HG02840 (cell line): ENCODE results near the gene CERS4.
"Not testable (repeated sequence)": the region's sequence is repeated elsewhere in the genome, so short reads cannot be mapped to it uniquely, and the experiment has no call there.

Experiments used
- ATAC-seq: cut with Tn5 transposase; IDR thresholded peaks from one replicate; pipeline ENCODE4 v1.9.1; 2021; ENCODE audit warnings: mild to moderate bottlenecking, moderate library complexity, moderate number of reproducible peaks; ENCODE audit not compliant: unreplicated experiment, low FRiP score

CERS4 gene, protein sequence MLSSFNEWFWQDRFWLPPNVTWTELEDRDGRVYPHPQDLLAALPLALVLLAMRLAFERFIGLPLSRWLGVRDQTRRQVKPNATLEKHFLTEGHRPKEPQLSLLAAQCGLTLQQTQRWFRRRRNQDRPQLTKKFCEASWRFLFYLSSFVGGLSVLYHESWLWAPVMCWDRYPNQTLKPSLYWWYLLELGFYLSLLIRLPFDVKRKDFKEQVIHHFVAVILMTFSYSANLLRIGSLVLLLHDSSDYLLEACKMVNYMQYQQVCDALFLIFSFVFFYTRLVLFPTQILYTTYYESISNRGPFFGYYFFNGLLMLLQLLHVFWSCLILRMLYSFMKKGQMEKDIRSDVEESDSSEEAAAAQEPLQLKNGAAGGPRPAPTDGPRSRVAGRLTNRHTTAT

DNA sequence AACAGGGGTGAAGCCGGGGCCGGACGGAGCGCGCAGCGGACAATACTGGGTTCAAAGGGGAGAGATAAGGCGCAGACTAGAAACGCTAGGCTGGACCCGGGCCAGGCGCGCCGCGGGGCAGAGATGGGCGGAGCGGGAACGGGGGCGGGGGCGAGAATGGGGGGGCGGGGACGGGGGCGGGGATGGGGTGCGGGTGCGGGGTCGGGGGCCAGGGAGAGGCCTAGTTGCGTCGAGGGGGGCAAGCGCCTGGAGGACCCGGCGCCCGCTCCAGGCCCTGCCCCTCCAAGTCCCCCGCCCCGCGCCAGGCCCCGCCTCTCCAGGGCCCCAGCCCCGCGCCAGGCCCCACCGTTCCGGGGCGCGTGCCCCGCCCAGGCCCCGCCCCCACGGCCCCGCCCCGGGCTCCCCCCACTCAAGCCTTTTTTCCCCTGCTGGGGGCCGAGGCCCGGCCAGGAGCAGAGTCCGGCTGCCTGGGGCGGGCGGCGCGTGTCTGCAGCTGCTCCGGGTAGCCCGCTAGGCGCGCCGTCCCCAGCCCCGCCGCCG is at the start of gene CERS4:
Gene CERS4, plus strand, starts transcription at position 449 of the 540 bp plus-strand sequence. CDS start 41,707 bp downstream, outside the sequence.
- ATAC-seq, result peak; percentile 48

DNA sequence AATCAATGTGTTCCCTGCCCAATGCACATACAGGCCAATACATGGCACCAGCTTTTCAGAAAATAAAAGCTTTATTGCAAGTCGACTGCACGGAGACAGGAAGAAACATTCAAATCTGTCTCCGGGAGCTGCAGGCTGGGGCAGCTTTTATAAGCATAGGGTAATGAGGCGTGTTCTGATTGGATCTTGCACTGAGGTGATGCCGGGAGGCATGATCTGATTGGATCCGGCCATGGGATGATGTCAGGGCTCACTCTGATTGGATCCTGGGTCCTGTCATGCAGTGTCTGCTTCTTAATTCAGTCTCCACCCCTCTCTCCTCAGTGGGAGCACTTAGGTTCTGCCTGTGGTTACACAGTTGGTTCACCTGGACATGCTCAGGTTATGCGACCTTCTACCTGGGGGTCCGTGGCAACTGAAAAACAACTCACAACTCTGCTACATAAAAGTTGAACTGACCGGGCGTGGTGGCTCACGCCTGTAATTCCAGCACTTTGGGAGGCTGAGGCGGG is 48.0 kb upstream of the CERS4 start:
- ATAC-seq, result no peak

DNA sequence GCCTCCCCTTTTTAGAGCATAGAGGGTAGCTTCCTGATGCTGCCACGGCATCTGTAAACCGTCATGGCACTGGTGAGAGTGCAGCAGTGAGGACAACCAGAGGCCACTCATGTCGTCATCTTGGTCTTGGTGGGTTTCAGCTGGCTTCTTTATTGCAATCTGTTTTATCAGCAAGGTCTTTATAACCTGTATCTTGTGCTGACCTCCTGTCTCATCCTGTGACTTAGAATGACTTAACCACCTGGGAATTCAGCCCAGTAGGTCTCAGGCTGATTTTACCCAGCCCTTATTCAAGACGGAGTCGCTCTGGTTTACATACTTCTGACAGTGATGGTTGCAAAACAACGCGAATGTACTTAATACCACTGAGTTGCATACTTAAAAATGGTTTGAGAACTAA is 45.4 kb upstream of the CERS4 start:
- no peak for ATAC-seq

DNA sequence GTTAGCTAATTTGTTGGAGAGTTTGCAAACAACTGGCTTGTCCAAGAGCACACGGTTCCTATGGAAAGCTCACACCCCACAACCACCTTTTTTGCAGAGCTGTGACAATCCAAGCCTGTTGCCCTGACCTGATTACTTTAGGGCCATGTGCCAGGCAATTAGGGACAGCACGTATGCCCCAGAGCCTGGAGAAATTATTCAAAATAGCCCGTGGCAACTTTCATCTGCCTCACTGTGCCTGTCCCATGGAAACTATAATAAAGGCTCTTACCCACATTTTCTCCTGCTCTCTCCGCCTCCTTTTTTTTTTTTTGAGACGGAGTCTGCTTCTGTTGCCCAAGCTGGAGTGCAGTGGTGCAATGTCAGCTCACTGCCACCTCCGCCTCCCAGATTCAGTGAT is 41.2 kb upstream of the CERS4 start:
- no peak for ATAC-seq

DNA sequence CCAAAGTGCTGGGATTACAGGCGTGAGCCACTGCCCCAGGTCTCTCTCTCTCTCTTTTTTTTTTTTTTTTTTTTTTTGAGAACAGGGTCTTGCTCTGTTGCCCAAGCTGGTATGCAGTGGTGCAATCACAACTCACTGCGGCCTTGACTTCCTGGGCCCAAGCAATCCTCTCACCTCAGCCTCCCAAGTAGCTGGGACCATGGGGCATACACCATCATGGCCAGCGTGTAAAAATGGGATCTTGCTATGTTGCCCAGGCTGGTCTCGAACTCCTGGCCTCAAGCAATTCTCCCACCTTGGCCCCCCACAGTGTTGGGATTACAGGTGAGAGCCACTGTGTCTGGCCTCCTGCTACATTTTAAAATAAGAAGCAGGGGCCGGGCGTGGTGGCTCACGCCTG is 40.6 kb upstream of the CERS4 start:
- ATAC-seq, result no peak

DNA sequence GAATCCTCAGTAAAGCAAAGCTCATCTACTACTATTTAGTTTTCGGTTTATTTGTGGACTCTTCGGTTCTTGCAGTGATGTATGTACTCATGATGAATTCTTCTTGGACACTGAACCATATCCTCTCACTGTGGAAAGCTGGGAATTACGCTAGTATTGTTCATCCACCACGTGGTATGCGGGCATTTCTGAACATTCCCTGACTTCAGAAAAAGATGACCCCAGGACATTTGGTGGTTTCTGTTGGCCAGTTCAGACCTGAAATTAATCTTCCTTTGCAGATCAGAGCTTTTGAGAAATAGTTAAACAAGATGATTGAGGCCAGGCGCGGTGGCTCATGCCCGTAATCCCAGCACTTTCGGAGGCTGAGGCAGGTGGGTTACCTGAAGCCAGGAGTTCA is 34.5 kb upstream of the CERS4 start:
- ATAC-seq, result no peak

DNA sequence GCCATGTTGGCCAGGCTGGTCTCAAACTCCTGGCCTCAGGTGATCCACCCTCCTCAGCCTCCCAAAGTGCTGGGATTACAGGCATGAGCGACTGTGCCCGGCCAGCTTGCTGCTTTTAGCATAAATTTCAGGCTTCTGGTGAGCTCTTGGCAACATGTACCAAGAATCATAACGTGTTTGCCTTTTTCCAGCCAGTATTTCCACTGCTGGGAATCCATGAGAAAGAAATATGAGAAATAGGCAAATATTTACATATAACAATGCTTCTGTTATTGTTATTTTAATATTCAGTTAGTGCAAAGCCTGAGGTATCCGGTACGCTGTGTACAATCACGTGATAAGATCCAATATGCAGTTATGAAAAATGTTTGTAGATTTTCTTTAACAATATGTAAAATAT is 29.2 kb upstream of the CERS4 start:
- ATAC-seq, result no peak

DNA sequence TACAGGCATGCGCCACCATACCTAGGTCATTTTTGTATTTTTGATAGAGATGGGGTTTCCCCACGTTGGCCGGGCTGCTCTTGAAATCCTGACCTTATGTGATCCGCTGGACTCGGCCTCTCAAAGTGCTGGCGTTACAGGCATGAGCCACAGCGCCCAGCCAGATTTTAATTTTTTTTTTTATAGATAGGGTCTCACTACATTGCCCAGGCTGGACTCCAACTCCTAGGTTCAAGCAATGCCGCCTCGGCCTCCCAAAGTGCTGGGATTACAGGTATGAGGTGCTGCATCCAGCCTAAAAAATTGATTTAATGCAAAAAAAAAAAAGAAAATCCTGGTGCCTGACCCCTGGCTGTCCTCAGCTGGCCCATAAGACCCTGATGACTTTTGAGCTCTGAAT is 24.9 kb upstream of the CERS4 start:
- ATAC-seq, result no peak

DNA sequence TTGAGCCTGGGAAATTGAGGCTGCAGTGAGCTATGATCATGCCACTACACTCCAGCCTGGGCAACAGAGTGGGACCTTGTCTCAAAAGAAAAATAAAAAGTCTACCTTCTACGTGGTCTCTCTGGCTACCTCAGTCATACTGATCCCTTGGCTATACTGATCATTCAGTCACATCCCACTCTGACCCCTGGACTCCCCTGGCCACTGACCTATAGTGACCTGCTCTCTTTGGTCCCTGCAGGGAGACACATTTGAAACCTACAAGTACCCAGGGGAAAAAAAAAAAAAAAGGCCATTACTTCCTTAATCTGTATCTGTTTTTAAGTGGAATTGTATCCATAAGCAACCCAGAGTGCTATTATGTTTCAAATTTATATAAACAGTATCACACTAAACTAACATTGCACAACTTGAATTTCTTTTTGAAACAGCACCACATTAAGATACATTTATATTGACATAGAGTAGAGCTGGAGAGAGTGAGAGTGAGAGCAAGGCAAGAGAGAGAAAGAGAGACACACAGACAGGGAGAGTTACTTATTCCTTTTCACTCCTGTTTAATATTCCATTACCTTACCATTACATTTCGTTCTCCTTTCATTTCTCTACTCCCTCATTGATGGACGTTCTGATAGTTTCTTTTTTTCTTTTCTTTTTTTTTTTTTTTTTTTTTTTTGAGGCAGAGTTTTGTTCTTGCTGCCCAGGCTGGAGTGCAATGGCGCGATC is 23.7 kb upstream of the CERS4 start:
- no peak for ATAC-seq

DNA sequence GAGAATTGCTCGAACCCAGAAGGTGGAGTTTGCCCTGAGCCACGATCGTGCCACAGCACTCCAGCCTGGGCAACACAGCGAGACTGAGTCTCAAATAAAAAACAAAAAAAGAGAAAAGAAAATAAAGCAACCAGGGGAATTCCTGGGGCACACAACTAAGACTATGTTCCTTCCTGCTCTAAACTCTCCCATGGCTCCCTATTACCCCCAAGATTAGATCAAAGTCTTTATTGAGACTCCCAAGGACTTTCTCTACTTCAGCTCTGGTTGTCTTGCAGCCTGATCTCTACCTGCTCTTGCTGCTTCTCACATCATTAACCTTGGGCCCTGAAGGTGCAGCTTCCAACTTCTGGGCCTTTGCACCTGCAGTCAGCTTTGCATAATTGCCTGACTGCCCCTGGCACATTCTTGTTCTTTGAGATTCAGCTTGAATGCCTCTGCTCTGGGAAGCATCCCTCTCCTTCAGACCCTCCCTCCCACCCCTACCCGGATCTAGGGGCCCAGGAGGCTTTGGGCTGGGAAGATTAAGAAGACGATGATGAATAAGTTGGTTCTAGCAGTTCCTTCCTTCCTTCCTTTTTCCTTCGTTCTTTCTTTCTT is 16.8 kb upstream of the CERS4 start:
- no peak for ATAC-seq

DNA sequence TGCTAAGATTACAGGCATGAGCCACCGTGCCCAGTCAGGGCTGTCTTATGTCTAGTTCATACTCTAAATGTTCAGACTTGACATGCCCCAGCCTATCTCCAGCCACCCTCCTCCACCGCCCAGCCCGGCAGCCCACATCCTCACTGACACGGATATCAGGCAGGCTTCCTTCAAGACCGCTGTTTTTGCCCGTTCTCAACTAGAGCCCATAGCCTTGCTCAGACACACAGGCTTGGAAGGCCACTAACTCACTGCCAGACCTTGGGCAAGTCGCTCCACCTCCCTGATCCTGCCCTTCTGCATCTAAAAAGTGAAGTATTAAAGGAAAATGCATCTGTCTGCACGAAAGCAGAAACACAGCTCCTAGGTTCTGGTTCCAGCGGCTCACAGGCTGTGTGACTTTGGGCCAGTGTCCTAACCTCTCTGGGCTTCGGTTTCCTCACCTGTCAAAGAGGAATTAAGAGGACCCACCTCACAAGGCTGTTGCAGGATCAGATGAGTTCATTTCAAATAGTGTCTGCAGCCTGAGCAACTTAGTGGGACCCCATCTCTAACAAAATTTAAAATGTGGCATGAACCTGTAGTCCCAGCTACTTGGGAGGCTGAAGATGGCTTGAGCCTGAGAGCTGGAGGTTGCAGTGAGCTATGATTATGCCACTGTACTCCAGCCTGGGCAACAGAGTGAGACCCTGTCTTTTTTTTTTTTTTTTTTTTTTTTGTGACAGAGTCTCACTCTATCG is 14.5 kb upstream of the CERS4 start:
- no peak for ATAC-seq

DNA sequence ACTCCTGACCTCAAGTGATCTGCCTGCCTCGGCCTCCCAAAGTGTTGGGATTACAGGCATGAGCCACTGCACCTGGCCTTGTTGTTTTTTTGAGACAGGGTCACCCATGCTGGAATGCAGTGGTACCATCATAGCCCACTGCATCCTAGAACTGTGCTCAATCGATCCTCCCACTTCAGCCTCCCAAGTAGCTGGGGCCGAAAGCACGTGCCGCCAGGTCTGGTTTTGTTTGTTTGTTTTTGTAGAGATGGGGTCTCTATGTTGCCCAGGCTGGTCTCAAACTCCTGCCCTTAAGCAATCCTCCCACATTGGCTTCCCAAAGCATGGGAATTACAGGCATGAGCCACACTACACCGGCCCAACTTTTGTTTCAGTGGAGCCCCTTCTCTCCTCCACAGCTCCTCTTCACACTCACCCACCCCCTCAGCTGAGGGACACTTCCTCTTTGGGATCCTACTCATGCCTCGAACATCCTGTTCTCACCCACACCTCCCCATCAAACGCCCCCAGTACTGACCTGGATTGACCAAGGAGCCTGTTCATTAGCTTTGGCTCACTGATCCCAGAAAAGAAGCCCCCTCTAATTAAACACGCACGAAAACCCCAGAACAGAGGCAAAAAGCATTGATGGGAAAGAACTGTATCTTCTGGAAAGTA is 12.8 kb upstream of the CERS4 start:
- ATAC-seq, result no peak

DNA sequence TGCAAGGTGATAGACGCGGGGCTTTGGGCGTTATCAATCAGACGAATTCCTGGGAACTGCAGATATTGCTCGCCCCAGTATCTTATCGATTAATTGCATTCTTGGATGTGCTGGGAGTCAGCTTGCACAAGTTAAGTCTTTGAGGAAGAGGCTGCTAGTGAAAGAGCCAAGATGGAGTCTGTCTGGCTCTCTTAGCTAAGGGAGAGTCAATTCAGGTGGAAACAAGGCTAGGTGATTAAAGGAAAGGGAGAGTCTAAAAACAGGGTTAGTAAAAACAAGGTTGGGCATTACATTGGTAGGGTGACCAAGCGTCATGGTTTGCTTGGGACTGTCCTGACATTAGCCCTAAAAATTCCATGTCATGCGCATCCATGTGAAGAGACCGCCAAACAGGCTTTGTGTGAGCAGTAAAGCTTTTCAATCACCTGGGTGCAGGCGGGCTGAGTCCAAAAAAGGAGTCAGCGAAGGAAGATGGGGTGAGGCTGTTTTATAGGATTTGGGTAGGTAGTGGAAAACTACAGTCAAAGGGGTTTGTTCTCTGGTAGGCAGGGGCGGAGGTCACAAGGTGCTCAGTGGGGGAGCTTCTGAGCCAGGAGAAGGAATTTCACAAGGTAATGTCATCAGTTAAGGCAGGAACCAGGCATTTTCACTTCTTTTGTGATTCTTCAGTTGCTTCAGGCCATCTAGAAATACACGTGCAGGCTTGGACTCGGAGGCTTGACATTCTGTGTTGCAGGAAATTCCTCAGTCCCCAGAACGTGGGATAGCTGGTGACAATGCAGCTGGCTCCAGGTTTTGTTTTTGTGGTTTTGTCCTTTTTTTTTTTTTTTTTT is 5.7 kb upstream of the CERS4 start:
- not testable (repeated sequence) for ATAC-seq

DNA sequence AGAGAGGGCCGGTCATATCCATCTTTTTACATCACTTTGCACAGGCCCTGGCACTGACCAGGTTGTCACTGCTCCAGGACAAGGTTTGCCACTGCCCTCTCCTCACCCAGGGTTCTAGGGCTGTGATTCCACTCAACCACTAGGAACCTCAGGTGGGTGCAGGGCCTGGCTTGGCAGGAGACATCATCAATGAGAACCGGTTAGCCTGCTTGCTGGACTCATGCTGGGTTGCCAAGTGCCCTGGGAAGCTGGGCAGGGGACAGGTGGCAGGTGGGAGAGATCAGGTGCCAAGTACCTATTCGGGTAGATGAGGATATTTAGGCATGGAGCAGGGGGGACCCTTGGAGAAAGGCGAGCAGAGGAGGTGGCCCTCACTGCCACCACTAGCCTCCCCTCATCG is 4.2 kb upstream of the CERS4 start:
- no peak for ATAC-seq

DNA sequence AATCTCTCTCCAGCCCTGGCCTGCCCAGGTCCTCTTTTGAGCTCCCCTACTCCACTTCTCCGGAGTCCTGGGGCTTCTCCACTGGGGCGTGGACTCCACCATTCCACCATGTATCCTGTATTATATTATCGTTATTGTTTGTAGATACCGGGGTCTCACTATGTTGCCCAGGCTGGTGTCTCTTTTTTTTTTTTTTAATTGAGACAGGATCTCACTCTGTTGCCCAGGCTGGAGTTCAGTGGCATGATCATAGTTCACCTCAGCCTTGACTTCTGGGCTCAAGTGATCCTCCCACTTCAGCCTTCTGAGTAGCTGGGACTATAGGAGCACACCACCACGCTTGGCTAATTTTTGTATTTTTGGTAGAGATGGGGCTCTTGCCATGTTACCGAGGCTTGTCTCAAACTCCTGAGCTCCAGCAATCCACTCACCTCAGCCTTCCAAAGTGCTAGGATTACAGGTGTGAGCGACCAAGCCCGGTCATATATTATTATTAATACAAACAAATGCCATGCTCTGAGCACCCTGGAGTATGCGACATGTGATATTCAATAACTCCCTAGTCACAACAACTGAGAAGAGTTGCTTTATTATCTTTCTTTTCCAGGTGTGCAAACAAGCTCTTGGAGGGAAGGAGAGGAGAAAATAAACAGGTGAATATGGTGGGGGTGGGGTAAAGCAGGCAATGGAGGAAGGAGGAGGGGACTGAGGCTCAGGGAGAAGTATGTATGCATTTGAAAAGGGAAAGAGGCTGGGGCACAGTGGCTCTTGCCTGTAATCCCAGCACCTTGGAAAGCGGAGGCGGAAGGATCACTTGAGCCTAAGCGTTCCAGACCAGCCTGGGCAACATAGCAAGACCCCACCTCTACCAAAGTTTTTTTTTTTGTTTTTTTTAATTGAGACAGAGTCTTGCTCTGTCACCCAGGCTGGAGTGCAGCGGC is 2.8 kb upstream of the CERS4 start:
- ATAC-seq, result no peak

DNA sequence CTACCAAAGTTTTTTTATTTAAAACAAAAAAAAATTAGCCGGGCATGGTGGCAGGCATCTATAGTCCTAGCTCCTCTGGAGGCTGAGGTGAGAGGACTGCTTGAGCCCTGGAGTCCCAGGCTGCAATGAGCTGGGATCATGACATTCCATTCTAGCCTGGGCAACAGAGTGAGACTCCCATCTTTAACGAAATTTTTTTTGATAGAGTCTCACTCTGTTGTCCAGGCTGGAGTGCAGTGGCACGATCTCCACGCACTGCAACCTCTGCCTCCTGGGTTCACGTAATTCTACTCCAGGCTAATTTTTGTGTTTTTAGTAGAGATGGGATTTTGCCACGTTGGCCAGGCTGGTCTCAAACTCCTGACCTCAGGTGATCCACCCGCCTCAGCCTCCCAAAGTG is 1.8 kb upstream of the CERS4 start:
- not testable (repeated sequence) for ATAC-seq

DNA sequence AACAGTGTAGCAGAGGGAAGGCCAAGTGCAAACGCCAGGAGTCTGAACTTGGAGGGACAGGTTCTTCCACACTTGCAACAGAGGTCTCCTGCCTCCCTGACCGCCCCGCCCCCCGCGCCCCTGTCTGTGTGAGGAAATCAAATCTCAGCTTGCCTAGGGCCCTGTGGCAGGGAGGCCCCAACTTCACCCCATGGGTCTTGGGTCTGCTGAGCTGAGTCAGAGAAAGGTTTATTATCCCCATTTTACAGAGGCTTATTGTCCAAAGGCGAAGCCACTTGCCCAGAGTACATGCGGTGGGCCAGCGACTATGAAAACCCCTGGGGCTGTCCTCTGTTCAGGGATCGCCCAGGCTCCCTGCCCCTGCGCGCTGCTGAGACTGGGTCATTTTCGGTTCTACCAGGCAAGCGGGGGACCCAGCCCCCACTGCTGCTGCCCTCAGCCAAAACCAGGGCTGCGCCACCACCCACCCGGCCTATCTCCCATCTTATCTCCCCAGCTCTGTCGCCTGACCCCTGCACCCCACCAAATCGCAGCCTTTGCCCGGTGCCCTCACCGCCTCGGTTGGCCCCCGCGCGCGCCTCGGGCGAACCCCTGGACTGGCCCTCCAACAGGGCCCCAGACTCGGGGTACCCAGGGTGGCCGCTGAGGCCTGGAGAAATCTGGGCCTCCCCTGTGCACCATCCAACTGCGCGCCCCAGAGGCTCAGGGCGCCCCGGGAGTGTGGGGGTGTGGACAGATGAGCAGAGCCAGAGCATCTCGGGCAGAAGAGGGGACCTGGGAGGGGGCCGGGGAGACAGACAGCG is 850 bp upstream of the CERS4 start:
- peak; percentile 14 for ATAC-seq
